SK-N-SH (cell line): ENCODE data around the gene DHX9. TPM values are rescaled to one million over a fixed set of nuclear protein-coding genes. Genes with fewer than 3 reads are reported as not detected.
"Not testable (repeated sequence)": the region's sequence is repeated elsewhere in the genome, so short reads cannot be mapped to it uniquely, and the experiment has no call there.

Experiments used
- CTCF ChIA-PET: fragments of 300-600, 350-600 bp; formaldehyde crosslinking; extraction: SDS; loops from one replicate; lab custom pipeline; 2021; lab: Yijun Ruan, JAX
- POLR2A ChIA-PET: fragments of 350-600 bp; sonication (Branson Sonifier 250); formaldehyde crosslinking; extraction: SDS; loops from one replicate; lab custom pipeline; 2020; ENCODE audit warnings: antibody characterized with exemption, inconsistent platforms; lab: Yijun Ruan, JAX
- DNase-seq: peaks from one replicate; pipeline ENCODE4 v3.0.0; 2012
- H2AFZ ChIP-seq: fragments of 200-600 bp; sonication (generic); 2 replicates; pipeline ENCODE4 v1.8.1; 2016; ENCODE audit warnings: antibody characterized with exemption, mild to moderate bottlenecking, low read depth
- H3F3A ChIP-seq: fragments of 200-600 bp; sonication (generic); replicated peaks from 2 replicates; pipeline ENCODE3; 2016; ENCODE audit warnings: antibody characterized with exemption, mild to moderate bottlenecking; ENCODE audit not compliant: insufficient read depth
- H3K27ac ChIP-seq, 2 experiments: fragments of 200-500 bp in 1 of 2; fragments of 200-600 bp in 1 of 2; sonication (Bioruptor generic) in 1 of 2; sonication (generic), shearing (Covaris generic) in 1 of 2; 2 replicates each; pipeline versions ENCODE4 v1.5.1 to v1.6.1; 2014 to 2016; ENCODE audit warnings: low read depth in 2 of 2, inconsistent platforms in 1 of 2, low read length in 1 of 2, mild to moderate bottlenecking in 1 of 2, mixed read lengths in 1 of 2
- H3K27me3 ChIP-seq: fragments of 200-600 bp; sonication (generic), shearing (Covaris generic); 2 replicates; pipeline ENCODE4 v1.6.1; 2016; ENCODE audit warnings: mixed run types; ENCODE audit not compliant: insufficient read depth
- H3K36me3 ChIP-seq, 2 experiments: fragments of 200-500 bp in 1 of 2; fragments of 200-600 bp in 1 of 2; sonication (Bioruptor generic) in 1 of 2; sonication (generic) in 1 of 2; replicated peaks in 1 of 2; 2 replicates each; pipeline versions ENCODE3 to v1.5.1; 2014 to 2016; ENCODE audit warnings: low read length in 1 of 2, mild to moderate bottlenecking in 1 of 2; ENCODE audit not compliant: insufficient read depth in 2 of 2, control insufficient read depth in 1 of 2
- H3K4me1 ChIP-seq, 2 experiments: fragments of 200-500 bp in 1 of 2; fragments of 200-600 bp in 1 of 2; sonication (Bioruptor generic) in 1 of 2; sonication (generic), shearing (Covaris generic) in 1 of 2; 2 replicates each; pipeline versions ENCODE4 v1.5.1 to v1.6.1; 2014 to 2016; ENCODE audit warnings: low read depth in 1 of 2, low read length in 1 of 2, mixed run types in 1 of 2; ENCODE audit not compliant: insufficient read depth in 2 of 2, control insufficient read depth in 1 of 2
- H3K4me2 ChIP-seq: fragments of 200-600 bp; sonication (generic), shearing (Covaris generic); 2 replicates; pipeline ENCODE4 v1.6.1; 2017; ENCODE audit warnings: mixed run types
- H3K4me3 ChIP-seq, 2 experiments: fragments of 200-500 bp in 1 of 2; fragments of 200-600 bp in 1 of 2; sonication (Bioruptor generic) in 1 of 2; sonication (generic), shearing (Covaris generic) in 1 of 2; 2 replicates each; pipeline versions ENCODE4 v1.5.1 to v1.8.1; 2014 to 2016; ENCODE audit warnings: low read depth in 2 of 2, inconsistent platforms in 1 of 2, low read length in 1 of 2, mild to moderate bottlenecking in 1 of 2, mixed read lengths in 1 of 2, moderate library complexity in 1 of 2
- H3K79me2 ChIP-seq: fragments of 200-600 bp; sonication (generic); 2 replicates; pipeline ENCODE4 v1.8.1; 2017; ENCODE audit warnings: mild to moderate bottlenecking; ENCODE audit not compliant: insufficient read depth
- H3K9ac ChIP-seq: fragments of 200-600 bp; sonication (generic); 2 replicates; pipeline ENCODE4 v1.6.1; 2017; ENCODE audit warnings: mixed run types
- H3K9me2 ChIP-seq: fragments of 200-600 bp; sonication (generic); 2 replicates; pipeline ENCODE4 v1.6.1; 2017; ENCODE audit warnings: mixed run types
- H3K9me3 ChIP-seq: fragments of 200-600 bp; sonication (generic); 2 replicates; pipeline ENCODE4 v1.6.1; 2017; ENCODE audit warnings: mixed run types, mild to moderate bottlenecking, moderate library complexity
- H4K20me1 ChIP-seq: fragments of 200-600 bp; sonication (generic); 2 replicates; pipeline ENCODE4 v1.6.1; 2017; ENCODE audit warnings: mild to moderate bottlenecking, mixed run types; ENCODE audit not compliant: insufficient read depth
- MAX ChIP-seq: IDR thresholded peaks from 2 replicates; pipeline ENCODE4 v1.4.0; 2012; ENCODE audit warnings: low read depth
- MEF2A ChIP-seq: IDR thresholded peaks from 2 replicates; pipeline ENCODE4 v1.4.0; 2012; ENCODE audit warnings: low read depth, borderline replicate concordance
- NRF1 ChIP-seq: IDR thresholded peaks from 2 replicates; pipeline ENCODE4 v1.6.1; 2012; ENCODE audit warnings: low read depth, mild to moderate bottlenecking, low read length
- SMC3 ChIP-seq: IDR thresholded peaks from 2 replicates; pipeline ENCODE4 v1.6.1; 2012; ENCODE audit warnings: low read depth, low read length, improper control_type of control experiment
- TAF1 ChIP-seq: IDR thresholded peaks from 2 replicates; pipeline ENCODE4 v1.6.1; 2012; ENCODE audit warnings: low read depth, mild to moderate bottlenecking, low read length, moderate library complexity, borderline replicate concordance
- TCF12 ChIP-seq: IDR thresholded peaks from 2 replicates; pipeline ENCODE4 v1.4.0; 2012
- TEAD4 ChIP-seq: IDR thresholded peaks from 2 replicates; pipeline ENCODE4 v1.4.0; 2012; ENCODE audit warnings: mild to moderate bottlenecking, borderline replicate concordance; ENCODE audit not compliant: insufficient read depth
- USF2 ChIP-seq: fragments of 150-350 bp; IDR thresholded peaks from 2 replicates; pipeline ENCODE4 v1.6.1; 2017; ENCODE audit warnings: antibody characterized with exemption, low read length, low read depth, borderline replicate concordance
- YY1 ChIP-seq: IDR thresholded peaks from 2 replicates; pipeline ENCODE4 v1.4.0; 2012; ENCODE audit warnings: low read depth, mild to moderate bottlenecking
- WGBS: methylation state at CpG from one replicate; pipeline ENCODE4 v1.1.6; 2017; ENCODE audit warnings: low lambda C conversion rate; 5-methylcytosine and 5-hydroxymethylcytosine counted together
- polyA plus RNA-seq, 3 experiments: library from polyadenylated mRNA; depleted of rRNA; stranded (reverse); fragments of >200 nt; gene quantifications; 2 replicates each; pipeline ENCODE4 v1.2.3, GENCODE V29; 2012

Gene DHX9
- polyA plus RNA-seq, 1 of the 3 experiments (the other 2 are of a cell fraction) = 145 TPM

GRCh38 chr1:182897696-182898095 lies 58.5 kb downstream of the DHX9 start:
- TF ChIP-seq SMC3 (no peak), YY1 (no peak), MAX (no peak)
- ChIA-PET CTCF (no interaction called here), POLR2A (no interaction called here)
- Histone ChIP-seq H3K9me2 (no peaks in the 10 kb centered on the region), H3K9ac (no peak overlapping the region), H2AFZ (no peak overlapping the region), H3K4me3 (no peak overlapping the region), H3K27ac (no peak overlapping the region), H3F3A (no peaks in the 10 kb centered on the region), H3K36me3 (no peaks in the 10 kb centered on the region), H3K79me2 (no peaks in the 10 kb centered on the region), H3K4me1 (no peaks in the 10 kb centered on the region), H3K27me3 (no peaks in the 10 kb centered on the region), H3K4me2 (no peak overlapping the region), H3K9me3 (no peaks in the 10 kb centered on the region), H4K20me1 (no peaks in the 10 kb centered on the region)
- WGBS = 79% methylated on average over 2 of the region's 2 CpGs
- no peak for DNase-seq

- DNase-seq, H3K9me3 ChIP-seq, H2AFZ ChIP-seq, H3K27ac ChIP-seq, H3K4me3 ChIP-seq, H3K79me2 ChIP-seq, H3K9ac ChIP-seq, H3K36me3 ChIP-seq, H3K27me3 ChIP-seq, H3K9me2 ChIP-seq, H3K4me1 ChIP-seq, H4K20me1 ChIP-seq, H3F3A ChIP-seq, POLR2A ChIA-PET, H3K4me2 ChIP-seq: not testable (repeated sequence)
- CTCF ChIA-PET = interaction anchor here (0.6 to 1.5 kb wide), 2 partner anchors 21 to 85 kb away, joined by 3 to 5 read pairs; no protein-coding TSS in a partner anchor
- 71% methylated on average over 5 of the region's 5 CpGs for WGBS
Observed at GRCh38 chr1:182901946-182902345, 62.8 kb downstream of the DHX9 start.

- WGBS = 82% methylated on average over 2 of the region's 2 CpGs
- ChIA-PET CTCF (interaction anchor here (0.7 to 1.1 kb wide), 2 partner anchors 11 to 17 kb away, joined by 3 read pairs; no protein-coding TSS in a partner anchor), POLR2A (no interaction called here)
Observed at GRCh38 chr1:182905321-182905720, 66.2 kb downstream of the DHX9 start.

More at GRCh38 chr1:182905321-182905720, 66.2 kb downstream of the DHX9 start:
- no peak overlapping the region for H3K9ac ChIP-seq
- no peak overlapping the region for H3K4me3 ChIP-seq
- H4K20me1 ChIP-seq = no peaks in the 10 kb centered on the region
- no peak overlapping the region for H2AFZ ChIP-seq
- no peaks in the 10 kb centered on the region for H3F3A ChIP-seq
- no peak overlapping the region for H3K27ac ChIP-seq
- H3K4me1 ChIP-seq = peaks cover 0 to 8% of the 10 kb centered on the region in 2 experiments; a peak in 2 of 4 replicates
- no peaks in the 10 kb centered on the region for H3K36me3 ChIP-seq
- H3K9me2 ChIP-seq = no peaks in the 10 kb centered on the region
- no peaks in the 10 kb centered on the region for H3K79me2 ChIP-seq
- H3K4me2 ChIP-seq = no peak overlapping the region
- no peak for DNase-seq
- TF ChIP-seq USF2 = no peak
- no peak for TF ChIP-seq NRF1
- no peak for TF ChIP-seq MEF2A
- no peak for TF ChIP-seq TEAD4
- TF ChIP-seq TAF1 = no peak
- TF ChIP-seq MAX = no peak
- no peak for TF ChIP-seq TCF12
- H3K27me3 ChIP-seq = no peaks in the 10 kb centered on the region
- H3K9me3 ChIP-seq = no peaks in the 10 kb centered on the region
